Omental fat pad (tissue), 4 donors: ENCODE results near the gene VDAC1. TPM values are rescaled to one million over a fixed set of nuclear protein-coding genes. Genes with fewer than 3 reads are reported as not detected.
A peak's percentile ranks its signal among the peaks of the same experiment; 100 is the strongest.

Experiments
- ATAC-seq: fragments of 150-250 bp; one replicate; pipeline ENCODE4 v1.9.1; 2016; ENCODE audit warnings: mild to moderate bottlenecking, moderate library complexity; ENCODE audit not compliant: low FRiP score
- DNase-seq: peaks from one replicate; pipeline ENCODE4 v3.0.0-alpha.2; 2019; ENCODE audit warnings: low spot score
- CTCF ChIP-seq, 3 donors: fragments of 450-650 bp; IDR thresholded peaks; one replicate each; pipeline ENCODE4 v1.5.1; 2016 to 2017; ENCODE audit warnings: antibody characterized with exemption in 3 of 3, mild to moderate bottlenecking in 3 of 3, moderate library complexity in 2 of 3
- total RNA-seq, 4 donors: library from RNA; depleted of rRNA; stranded (reverse); fragments of >200 nt; gene quantifications; one replicate each; pipeline ENCODE4 v1.1.0, GENCODE V29; 2016

The VDAC1 gene
- total RNA-seq, 4 donors from 2014 or later, result 83.4 to 182 (median 150) TPM

- DNase-seq, result no peak
- ATAC-seq, result no peak
- no peak for TF ChIP-seq CTCF (IDR thresholded peaks at IDR 0.05)
These were observed 2.9 kb upstream of the VDAC1 start for GRCh38 chr5:134007581-134008265.

DNA sequence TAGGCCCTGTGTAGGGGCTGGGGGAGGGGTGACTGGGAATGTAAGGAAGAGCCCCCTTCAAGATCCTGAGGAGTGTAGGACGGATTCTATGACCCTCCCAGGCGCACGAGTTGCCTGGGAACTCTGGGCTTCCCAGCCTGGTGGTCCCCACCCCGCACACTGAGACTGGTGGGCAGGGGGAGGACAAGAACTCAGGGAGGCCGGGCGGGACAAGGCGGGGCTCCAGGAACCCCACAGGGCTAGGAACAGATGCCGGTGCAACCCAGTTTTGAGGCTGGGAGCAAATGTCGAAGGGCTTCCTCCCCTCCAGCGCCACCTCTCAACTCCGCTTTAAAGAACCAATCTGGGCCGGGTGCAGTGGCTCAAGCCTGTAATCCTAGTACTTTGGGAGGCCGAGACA, 1.3 kb upstream of the VDAC1 start:
- ATAC-seq, result no peak

DNA sequence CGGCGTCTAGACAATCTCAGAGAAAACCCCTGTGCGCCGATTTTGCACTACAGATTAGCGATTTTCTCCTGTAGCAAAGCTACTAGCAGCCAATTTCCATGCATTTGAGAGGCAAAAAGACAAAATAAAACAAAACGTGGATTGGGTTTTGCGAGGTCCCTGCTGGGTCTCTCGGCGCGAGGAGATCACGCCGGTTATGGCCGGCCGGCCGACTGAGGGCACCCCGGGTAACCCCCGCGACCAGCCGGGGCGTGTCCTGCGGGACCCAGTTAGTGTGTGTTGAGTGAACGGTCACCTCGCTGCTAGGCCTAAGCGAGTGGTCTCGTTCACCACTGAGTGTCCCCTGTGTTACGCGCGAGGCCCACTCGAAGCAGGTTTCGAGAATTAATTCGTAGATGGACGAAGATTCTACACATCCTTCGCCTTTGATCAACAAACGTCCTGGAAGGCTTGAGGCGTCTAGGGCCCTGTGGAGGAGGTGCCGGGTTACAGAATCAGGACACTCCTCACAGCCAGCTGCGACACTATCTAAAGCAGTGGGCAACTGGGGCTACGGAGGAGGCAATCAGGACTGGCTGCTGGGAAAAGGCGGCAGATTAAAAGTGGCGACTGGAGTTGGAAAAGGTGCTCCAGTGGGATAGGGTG, 764 bp upstream of the VDAC1 start:
- ATAC-seq (no peak), DNase-seq (no peak)
- TF ChIP-seq CTCF (IDR thresholded peaks at IDR 0.05), result no peak

More for the DNA sequence above, 1.3 kb upstream of the VDAC1 start:
- TF ChIP-seq CTCF (IDR thresholded peaks at IDR 0.05), result no peak
- DNase-seq, result no peak

DNA sequence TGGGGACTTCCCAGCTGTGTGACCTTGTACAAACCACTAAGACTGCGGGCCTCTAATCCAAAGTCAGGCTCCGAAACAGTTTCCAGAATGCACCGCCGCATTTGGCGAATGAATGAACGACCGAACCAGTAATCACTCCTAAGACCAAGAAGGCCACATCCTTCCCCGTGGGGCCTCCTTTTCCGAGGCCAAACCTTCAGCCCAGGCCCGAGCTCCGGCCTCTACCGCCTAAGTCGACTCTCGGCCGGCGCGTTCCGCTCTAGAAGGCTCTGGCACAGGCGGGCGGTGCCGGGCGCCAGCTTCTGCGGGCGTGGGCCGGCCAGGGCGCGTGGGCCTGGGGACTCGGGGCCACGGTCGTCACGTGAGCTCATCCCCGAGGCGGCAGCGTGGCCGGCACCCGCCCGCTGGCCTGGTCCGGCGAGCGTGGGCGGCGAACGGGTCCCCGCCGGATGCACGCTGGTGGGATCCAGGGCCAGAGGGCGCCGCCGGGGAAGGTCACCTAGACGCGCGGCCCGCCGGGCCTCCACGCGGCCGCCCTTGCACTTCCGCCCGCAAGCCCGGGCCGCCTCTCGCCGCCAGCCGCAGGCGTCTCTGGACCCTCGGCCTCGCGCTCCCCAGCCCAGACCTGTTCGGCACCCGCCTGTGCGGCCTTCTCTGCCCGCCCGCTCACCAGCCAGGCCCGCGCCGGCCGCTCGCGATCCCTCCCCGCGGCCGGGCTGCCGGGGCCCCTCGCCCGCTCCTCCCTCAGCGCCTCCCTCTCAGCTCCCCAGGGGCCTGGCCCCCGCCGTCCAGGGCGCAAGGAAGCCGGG, 754 bp downstream of the VDAC1 start:
- ATAC-seq (peak; percentile 51), DNase-seq (peak; percentile 36)
- TF ChIP-seq CTCF (IDR thresholded peaks at IDR 0.05), result no peak

- ATAC-seq (no peak), DNase-seq (no peak)
- TF ChIP-seq CTCF (IDR thresholded peaks at IDR 0.05), result no peak
These were observed 1.5 kb downstream of the VDAC1 start for GRCh38 chr5:134003064-134003816.

DNA sequence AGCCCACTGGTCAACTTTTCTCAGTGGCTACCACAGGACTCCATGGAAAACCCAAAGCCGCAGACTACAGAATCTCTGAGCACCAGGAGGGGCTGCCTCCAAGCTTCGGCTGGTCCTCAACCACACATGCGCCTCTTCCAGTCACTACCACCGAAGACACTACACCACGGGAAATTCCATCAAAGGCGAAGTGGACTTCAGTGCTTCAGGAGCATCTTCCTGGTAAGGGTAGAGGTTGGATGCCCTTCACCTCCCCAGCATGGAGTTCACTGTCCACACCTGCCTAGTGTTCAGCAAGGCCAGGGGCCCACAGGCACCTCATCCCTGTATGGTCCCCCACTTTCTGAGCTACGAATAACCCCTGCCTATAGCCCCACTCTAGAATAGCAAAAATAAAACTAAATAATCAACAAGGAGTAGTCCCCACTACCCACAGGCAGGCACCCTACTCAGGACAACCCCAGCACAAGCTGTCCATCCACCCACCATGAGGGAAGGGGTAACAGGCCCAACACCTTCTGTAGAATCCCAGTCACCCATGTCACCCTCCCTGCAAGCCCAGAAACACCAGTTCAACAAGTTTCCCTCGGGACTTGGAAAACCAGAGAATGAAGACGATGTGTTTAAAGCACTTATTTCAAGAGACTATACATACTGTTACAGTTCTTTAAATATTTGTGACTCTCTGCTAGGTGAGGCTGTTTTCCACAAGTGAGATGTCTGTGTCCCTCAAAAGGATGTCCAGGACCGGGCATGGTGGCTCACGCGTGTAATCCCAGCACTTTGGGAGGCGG, 2.6 kb downstream of the VDAC1 start:
- ATAC-seq (no peak), DNase-seq (no peak)
- no peak for TF ChIP-seq CTCF (IDR thresholded peaks at IDR 0.05)
